ENCODE measurements around the gene LKAAEAR1. TPM values are rescaled to one million over a fixed set of nuclear protein-coding genes. Genes with fewer than 3 reads are reported as not detected.

The LKAAEAR1 gene
- total RNA-seq, 6 donors from 2014 or later = 1.3 to 7.8 (median 4.9) TPM; not detected in 2

DNA sequence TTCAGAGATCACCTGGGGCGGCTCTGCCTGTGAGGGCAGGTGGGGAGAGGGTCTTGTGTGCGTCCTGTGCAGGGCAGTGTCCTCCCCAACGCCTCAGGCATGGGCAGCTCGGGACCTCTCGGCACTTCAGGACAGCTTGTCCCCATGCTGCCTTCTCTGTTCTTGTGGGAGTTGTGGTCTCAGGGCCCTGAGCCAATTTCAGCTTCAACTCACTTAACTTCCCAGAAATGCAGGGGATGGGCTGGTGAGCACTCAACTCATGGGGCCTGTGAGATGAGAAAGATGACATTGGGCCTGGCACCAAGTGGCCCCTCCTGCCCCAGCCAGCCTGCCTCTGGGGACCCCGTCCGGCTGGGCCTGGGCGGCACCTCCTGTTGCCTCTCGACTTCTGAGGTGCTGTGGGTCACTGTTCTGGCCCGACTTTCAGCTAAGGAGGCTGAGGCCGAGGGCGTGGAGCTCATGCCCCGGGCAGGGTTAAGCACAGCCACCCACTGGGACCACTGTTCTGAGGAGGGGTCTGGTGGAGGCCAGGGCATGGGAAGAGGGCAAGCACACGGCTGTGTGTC lies 11.6 kb downstream of the LKAAEAR1 start:
- Histone ChIP-seq H3K4me1 (peaks cover 0 to 19% (median 4%) of the 10 kb centered on the region in 4 donors), H3K27me3 (no peaks in the 10 kb centered on the region), H3K4me3 (no peak overlapping the region), H3K9me3 (no peaks in the 10 kb centered on the region), H3K27ac (no peak overlapping the region), H3K36me3 (peaks cover 0 to 41% (median 24%) of the 10 kb centered on the region in 4 donors)
- DNase-seq (peak in 1 of 2 donors; percentile 66), ATAC-seq (ENCODE audit: low FRiP score in 2 of 2) (no peak)
- 85 to 93% methylated on average over 9 to 14 of the region's 14 CpGs for WGBS, 2 donors
- TF ChIP-seq POLR2A (IDR thresholded peaks at IDR 0.05) (no peak), POLR2AphosphoS5 (IDR thresholded peaks at IDR 0.05) (no peak), EP300 (IDR thresholded peaks at IDR 0.05) (no peak)
- TF ChIP-seq, protein P1, sequence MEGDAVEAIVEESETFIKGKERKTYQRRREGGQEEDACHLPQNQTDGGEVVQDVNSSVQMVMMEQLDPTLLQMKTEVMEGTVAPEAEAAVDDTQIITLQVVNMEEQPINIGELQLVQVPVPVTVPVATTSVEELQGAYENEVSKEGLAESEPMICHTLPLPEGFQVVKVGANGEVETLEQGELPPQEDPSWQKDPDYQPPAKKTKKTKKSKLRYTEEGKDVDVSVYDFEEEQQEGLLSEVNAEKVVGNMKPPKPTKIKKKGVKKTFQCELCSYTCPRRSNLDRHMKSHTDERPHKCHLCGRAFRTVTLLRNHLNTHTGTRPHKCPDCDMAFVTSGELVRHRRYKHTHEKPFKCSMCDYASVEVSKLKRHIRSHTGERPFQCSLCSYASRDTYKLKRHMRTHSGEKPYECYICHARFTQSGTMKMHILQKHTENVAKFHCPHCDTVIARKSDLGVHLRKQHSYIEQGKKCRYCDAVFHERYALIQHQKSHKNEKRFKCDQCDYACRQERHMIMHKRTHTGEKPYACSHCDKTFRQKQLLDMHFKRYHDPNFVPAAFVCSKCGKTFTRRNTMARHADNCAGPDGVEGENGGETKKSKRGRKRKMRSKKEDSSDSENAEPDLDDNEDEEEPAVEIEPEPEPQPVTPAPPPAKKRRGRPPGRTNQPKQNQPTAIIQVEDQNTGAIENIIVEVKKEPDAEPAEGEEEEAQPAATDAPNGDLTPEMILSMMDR (IDR thresholded peaks at IDR 0.05) = no peak

DNA sequence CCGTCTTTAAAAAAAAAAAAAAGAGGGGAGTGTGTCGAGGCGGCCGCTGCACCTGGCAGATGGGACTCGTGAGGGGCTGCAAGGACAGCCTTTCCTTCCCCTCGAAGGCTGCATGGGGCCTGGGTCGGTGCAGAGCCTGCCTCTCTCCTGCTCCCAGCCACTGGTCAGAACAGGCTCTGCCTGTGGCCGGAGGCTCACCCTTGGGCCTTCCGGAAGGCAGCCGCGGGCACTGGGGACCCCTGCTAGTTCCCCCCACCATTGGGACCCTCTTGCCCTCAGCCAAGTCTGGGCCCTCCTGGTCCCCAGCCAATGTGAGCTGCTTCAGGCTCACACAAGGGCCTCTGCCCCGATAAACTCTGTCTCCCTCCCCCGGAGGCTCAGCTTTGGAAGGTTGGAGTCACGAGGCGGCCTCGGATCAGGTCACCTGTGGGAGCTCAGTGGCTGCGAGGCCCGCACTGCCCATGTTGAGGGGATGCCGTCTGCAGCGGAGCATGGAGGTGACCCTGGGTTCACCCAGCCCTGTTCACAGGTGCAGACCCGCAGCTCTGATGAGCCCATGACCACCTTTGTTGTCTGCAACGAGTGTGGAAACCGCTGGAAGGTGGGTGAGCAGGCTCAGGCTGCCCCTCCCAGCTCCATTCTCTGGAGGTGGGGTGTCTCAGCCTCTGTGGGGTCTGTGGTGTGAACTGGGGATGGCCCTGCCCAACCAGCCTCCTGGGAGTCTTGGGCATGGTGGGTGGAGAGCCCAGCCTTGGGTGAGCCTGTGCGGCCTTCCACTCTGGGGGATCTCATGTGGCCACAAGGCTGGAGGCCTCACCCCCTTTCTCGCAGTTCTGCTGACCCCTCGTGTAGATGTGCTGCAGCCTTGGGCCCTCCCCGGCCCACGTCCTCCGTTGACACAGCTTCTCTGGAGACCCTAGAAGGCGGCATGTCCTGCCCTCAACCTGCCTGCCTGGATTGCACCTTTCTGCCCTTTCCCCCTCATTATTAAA lies 12.6 kb downstream of the LKAAEAR1 start:
- WGBS, 2 donors = 84 to 91% methylated on average over 19 to 30 of the region's 30 CpGs
- no peaks in the 10 kb centered on the region for H3K9me3 ChIP-seq
- DNase-seq = peak in 1 of 2 donors; percentile 65
- H3K4me1 ChIP-seq = peaks cover 0 to 12% (median 2%) of the 10 kb centered on the region in 4 donors
- no peak overlapping the region for H3K4me3 ChIP-seq
- no peak for TF ChIP-seq POLR2AphosphoS5 (IDR thresholded peaks at IDR 0.05)
- ATAC-seq (ENCODE audit: low FRiP score in 2 of 2) = no peak
- H3K27me3 ChIP-seq = no peaks in the 10 kb centered on the region
- no peak overlapping the region for H3K27ac ChIP-seq
- peaks cover 0 to 41% (median 24%) of the 10 kb centered on the region in 4 donors for H3K36me3 ChIP-seq

GRCh38 chr20:64070244-64070993 lies 13.8 kb downstream of the LKAAEAR1 start:
- Histone ChIP-seq H3K27me3 (no peaks in the 10 kb centered on the region), H3K9me3 (no peaks in the 10 kb centered on the region), H3K4me3 (no peak overlapping the region), H3K36me3 (peaks cover 0 to 36% (median 21%) of the 10 kb centered on the region in 4 donors), H3K4me1 (peaks cover 3 to 16% (median 6%) of the 10 kb centered on the region in 4 donors), H3K27ac (no peak overlapping the region)
- WGBS, 2 donors = 91 to 94% methylated on average over 14 to 30 of the region's 31 CpGs
- peak in 1 of 2 donors; percentile 78 for DNase-seq
- TF ChIP-seq POLR2A (IDR thresholded peaks at IDR 0.05) (no peak), POLR2AphosphoS5 (IDR thresholded peaks at IDR 0.05) (no peak), EP300 (IDR thresholded peaks at IDR 0.05) (no peak)
- TF ChIP-seq, protein P1 (IDR thresholded peaks at IDR 0.05) = no peak
- no peak for ATAC-seq (ENCODE audit: low FRiP score in 2 of 2)

DNA sequence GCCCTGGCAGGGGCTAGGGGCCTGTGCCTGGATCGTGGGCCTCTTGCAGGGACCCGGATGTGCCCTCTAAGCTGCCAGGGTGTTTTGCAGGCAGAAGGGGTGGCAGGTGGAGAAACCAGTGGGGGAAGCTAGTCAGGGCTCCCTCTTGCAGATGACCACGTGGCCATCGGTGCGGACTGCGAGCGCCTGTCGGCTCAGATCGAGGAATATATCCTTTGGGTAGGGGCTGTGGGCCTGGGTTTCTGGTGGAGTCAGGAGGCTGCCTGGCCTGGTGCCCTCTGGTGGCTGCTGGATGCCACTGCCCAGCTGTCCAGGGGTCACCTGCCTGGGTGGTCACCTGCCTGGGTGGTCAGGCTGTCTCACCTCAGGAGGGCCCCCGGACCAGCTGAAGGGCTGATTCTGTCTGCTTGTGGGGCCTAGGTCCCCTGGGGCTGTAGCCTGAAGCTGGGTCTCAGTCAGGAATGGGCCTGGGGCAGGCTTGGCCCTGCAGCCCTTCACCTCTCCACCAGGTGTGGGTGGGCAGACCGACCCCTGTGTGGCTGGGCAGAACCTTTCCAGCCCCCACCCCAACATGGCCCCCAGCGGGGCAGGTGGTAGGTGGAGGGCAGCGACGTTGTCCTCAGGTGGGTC lies 14.5 kb downstream of the LKAAEAR1 start:
- H3K27ac ChIP-seq = no peak overlapping the region
- ATAC-seq (ENCODE audit: low FRiP score in 2 of 2) (no peak), DNase-seq (peak in 1 of 2 donors; percentile 81)
- H3K4me1 ChIP-seq = peaks cover 3 to 23% (median 9%) of the 10 kb centered on the region in 4 donors
- no peaks in the 10 kb centered on the region for H3K9me3 ChIP-seq
- no peaks in the 10 kb centered on the region for H3K27me3 ChIP-seq
- H3K4me3 ChIP-seq = no peak overlapping the region
- WGBS, 2 donors = 57 to 91% methylated on average over 4 to 13 of the region's 14 CpGs
- H3K36me3 ChIP-seq = peaks cover 0 to 29% (median 17%) of the 10 kb centered on the region in 4 donors
- TF ChIP-seq, protein P1 (IDR thresholded peaks at IDR 0.05) = peak; percentile 61 to 69 (median 65)
- TF ChIP-seq EP300 (IDR thresholded peaks at IDR 0.05) (no peak), POLR2AphosphoS5 (IDR thresholded peaks at IDR 0.05) (no peak), POLR2A (IDR thresholded peaks at IDR 0.05) (no peak)
